ENCODE data around the gene HPSE. TPM values are rescaled to one million over a fixed set of nuclear protein-coding genes. Genes with fewer than 3 reads are reported as not detected.
A peak's percentile ranks its signal among the peaks of the same experiment; 100 is the strongest.

Gene HPSE
- total RNA-seq, result 1 to 10 TPM; 2.3 to 3.9 TPM
- long read RNA-seq, full-length matches to known transcripts, result 1 of 1 reads
- long read RNA-seq, partial matches to known transcripts, result 0 of 1 reads
- long read RNA-seq, other reads (novel, unspliced or antisense), result 0 of 1 reads

DNA sequence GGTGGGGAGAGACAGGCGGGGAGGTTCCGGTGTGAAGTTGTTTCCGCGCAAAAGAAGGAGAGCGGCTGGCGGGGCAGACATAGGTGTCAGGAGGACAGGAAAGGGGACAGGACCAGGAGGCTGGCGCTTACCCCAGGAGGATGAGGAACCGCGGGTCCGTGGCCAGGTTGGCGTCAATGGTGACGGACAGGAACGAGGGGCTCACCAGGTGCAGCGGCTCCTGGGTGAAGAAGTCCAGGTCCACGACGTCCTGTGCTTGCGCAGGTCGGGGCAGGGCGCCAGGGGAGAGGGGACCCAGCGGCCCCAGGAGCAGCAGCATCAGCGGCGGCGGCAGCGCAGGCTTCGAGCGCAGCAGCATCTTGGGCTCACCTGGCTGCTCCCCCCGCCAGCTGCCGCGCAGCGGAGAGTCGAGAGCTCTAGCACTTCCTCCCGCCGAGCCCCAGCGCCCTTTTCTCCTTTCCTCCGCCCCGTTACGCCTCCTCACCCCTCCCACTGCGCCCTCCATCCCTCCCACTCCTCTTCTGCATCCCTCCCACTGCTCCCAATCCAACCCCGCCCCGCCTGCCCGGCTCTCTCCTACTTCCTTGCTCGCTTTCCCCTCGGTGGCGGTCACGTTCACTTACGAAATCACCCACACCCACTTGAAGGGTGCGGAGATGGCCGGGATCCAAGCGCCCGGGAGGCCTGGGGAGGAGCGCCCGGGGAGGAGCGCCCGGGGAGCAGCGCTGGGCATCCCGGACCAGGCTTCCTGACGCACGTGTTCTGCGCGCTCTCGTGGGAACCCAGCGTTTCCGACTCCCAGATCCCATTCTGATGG is at the start of gene HPSE:
Gene HPSE, minus strand, starts transcription at position 424 of the 817 bp plus-strand sequence. Its CDS starts 66 bp downstream, at position 358.
- intact Hi-C loops (cut with DNase I), result no loop called here
- ATAC-seq (peak; percentile 89 to 98), DNase-seq (peak; percentile 82)

DNA sequence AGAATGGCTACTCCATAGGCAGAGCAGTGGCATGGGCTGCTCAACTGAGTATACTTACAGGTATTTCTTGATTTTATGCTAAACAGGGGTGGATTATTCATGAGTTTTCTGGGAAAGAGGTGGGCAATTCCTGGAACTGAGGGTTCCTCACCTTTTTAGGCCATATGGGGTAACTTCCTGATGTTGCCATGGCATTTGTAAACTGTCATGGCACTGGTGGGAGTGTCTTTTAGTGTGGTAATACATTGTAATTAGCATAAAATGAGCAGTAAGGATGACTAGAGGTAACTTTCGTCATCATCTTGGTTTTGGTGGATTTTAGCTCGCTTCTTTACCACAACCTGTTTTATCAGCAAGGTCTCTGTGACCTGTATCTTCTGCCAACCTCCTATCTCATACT is 48.2 kb upstream of the HPSE start:
- no peak for ATAC-seq
- intact Hi-C loops (cut with DNase I), result no loop called here

GRCh38 chr4:83381173-83381572 is 46.5 kb upstream of the HPSE start:
- DNase-seq (no peak), ATAC-seq (no peak)
- intact Hi-C loops (cut with DNase I), result no loop called here

More for the DNA sequence above, 48.2 kb upstream of the HPSE start:
- no peak for DNase-seq

GRCh38 chr4:83378419-83378818 is 43.8 kb upstream of the HPSE start:
- no peak for ATAC-seq
- intact Hi-C loops (cut with DNase I), result no loop called here
- no peak for DNase-seq

- DNase-seq (no peak), ATAC-seq (no peak)
- intact Hi-C loops (cut with DNase I), result no loop called here
Observed at GRCh38 chr4:83372931-83373330, 38.3 kb upstream of the HPSE start.

DNA sequence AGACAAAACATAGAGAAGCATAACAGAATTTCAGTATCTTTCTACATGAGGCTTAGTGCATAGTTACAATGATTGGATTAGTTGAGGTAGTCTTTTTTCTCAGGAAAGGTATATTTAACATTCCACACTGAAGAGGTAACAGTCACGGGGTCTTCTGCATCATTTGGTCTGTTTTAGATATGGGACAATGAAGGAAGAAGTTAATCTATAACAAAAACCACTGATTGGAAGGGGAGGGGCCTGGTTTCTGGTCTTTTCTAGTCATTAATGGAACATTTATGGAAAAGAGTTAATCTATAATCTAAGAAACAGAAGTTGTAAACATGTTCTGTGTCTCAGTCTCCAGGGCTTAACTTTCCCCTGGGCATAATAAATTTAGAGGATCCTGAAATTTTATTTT is 37.3 kb upstream of the HPSE start:
- intact Hi-C loops (cut with DNase I), result no loop called here
- no peak for ATAC-seq
- no peak for DNase-seq

GRCh38 chr4:83371235-83371634 is 36.6 kb upstream of the HPSE start:
- intact Hi-C loops (cut with DNase I), result no loop called here
- no peak for DNase-seq
- ATAC-seq, result no peak

- no peak for ATAC-seq
- intact Hi-C loops (cut with DNase I), result no loop called here
- DNase-seq, result no peak
Observed at GRCh38 chr4:83370640-83370906, 35.9 kb upstream of the HPSE start.

GRCh38 chr4:83369831-83370639 is 35.4 kb upstream of the HPSE start:
- ATAC-seq, result peak; percentile 19 to 76
- intact Hi-C loops (cut with DNase I), result no loop called here
- DNase-seq, result no peak

GRCh38 chr4:83364312-83364711 is 29.7 kb upstream of the HPSE start:
- no peak for DNase-seq
- no peak for ATAC-seq
- intact Hi-C loops (cut with DNase I), result no loop called here

DNA sequence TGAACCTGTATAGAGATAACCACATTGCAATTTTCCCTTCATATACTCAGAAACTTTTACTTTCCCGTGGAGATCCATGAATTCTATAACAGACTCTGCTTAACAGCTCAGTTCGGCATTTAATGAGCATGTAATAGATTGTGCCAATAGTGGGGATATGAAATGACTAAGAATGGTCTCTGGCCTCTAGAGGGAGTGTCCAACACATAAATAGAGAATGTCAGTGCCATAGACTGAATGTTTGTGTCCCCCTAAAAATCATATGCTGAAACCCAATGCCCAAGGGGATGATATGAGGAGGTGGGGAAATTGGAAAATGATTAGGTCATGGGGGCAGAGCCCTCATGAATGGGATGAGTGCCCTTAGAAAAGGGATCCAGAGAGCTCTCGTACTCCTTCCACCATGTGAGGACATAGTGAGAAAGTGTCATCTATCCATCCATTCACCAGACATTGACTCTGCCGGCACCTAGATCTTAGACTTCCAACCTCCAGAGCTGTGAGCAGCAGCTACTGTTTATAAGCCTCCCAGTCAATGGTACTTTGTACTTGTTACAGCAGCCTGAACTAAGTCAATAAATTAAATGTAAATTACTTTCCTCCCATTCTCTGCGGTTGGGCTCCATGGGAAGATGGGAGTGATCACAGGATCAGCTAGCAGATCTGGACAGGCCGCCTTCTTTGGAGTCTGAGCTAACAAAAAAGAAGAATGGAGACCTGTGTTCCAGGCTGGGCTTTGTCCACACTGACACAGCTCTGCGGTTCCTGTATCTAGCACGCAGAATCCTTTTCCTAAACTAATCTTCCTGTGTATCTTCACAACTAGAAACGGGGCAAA is 28.1 kb upstream of the HPSE start:
- ATAC-seq (peak in 1 of 2 donors; percentile 54), DNase-seq (no peak)
- intact Hi-C loops (cut with DNase I), result no loop called here

GRCh38 chr4:83361416-83362103 is 26.9 kb upstream of the HPSE start:
- no peak for ATAC-seq
- DNase-seq, result no peak
- intact Hi-C loops (cut with DNase I), result no loop called here

DNA sequence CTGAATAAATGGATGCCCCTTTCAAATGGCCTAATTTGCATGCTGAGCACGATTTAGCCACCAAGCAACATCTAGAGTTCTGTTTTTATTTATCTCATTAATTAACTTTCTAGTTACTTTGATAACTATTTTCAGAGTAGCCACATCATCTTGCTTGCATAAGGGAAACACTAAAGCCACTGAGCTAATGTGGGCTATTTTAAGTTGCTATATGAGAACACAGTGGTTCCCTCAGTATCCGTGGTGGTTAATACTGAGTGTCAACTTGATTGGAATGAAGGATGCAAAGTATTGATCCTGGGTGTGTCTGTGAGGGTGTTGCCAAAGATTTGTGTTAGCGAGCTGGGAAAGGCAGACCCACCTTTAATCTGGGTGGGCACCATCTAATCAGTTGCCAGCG is 25.4 kb upstream of the HPSE start:
- no peak for DNase-seq
- ATAC-seq, result no peak
- intact Hi-C loops (cut with DNase I), result no loop called here

DNA sequence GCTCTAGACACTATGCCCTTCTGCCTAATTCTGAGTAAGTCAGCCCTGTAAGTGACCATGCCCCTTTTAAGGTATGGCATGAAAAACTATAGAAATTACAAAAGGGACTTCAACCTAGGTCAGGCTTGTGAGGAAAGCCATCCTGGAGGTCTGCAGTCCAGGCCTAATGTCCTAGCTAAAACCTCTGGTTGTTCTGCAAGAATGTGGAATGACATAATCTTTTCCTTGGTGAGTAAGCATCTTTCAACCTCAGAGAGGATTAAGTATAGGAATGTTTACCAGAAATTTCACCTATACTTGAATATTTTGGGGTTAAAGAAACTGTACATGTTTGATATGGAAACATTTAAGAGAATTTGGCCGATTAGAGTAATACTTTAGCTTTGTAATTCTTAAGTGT is 23.8 kb upstream of the HPSE start:
- intact Hi-C loops (cut with DNase I), result no loop called here
- ATAC-seq (peak in 1 of 2 donors; percentile 39), DNase-seq (no peak)

- DNase-seq (no peak), ATAC-seq (peak; percentile 76 to 95)
- intact Hi-C loops (cut with DNase I), result no loop called here
Observed at GRCh38 chr4:83356899-83357661, 22.4 kb upstream of the HPSE start.

DNA sequence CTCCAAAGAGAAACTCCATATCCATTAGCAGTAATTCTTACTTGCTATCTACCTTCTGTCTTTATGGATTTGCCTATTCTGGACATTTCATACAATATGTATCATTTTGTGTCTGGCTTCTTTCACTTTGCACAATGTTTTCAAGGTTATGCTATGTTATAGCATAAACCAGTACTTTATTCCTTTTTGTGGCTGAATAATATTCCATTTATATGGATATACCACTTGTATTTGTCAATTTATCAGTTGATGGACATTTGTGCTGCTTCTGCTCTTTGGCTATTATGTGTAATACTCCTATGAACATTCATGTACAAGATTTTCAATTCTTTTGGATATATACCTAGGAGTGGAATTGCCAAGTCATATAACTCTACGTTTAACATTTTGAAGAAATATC is 18.9 kb upstream of the HPSE start:
- intact Hi-C loops (cut with DNase I), result no loop called here
- DNase-seq, result no peak
- ATAC-seq, result no peak

- ATAC-seq (no peak), DNase-seq (no peak)
- intact Hi-C loops (cut with DNase I), result no loop called here
Observed at GRCh38 chr4:83348074-83348473, 13.4 kb upstream of the HPSE start.

DNA sequence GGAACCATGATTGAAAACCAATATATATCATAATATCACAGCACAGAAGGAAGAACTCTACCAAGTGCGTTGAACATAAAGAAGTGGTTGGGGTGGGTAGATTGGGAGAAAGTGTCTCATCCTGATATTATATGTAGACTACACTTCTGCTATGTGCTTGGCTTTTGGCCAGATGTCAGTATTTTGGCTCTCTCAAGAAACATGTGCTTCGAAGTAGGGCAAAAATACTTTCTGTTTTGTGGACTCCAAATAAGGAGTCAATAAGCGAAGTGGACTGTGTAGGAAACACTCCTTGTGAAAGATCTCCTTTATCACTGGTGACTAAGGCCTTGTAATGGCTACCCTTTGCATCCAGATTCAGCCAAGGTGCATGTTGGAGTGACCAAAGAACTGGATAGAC is 7.8 kb upstream of the HPSE start:
- intact Hi-C loops (cut with DNase I), result no loop called here
- no peak for ATAC-seq
- no peak for DNase-seq
